Ovary (tissue), 3 donors: ENCODE data around the gene SFI1.

Experiments
- EP300 ChIP-seq: sonication (generic); formaldehyde crosslinking; IDR thresholded peaks from one replicate; pipeline ENCODE4 v1.6.1; 2017; ENCODE audit warnings: antibody characterized with exemption
- POLR2A ChIP-seq: fragments of 450-650 bp; IDR thresholded peaks from one replicate; pipeline ENCODE4 v1.6.1; 2017; ENCODE audit warnings: antibody characterized with exemption, mild to moderate bottlenecking, moderate library complexity
- TF ChIP-seq, protein P1 (sequence below), 3 donors: fragments of 450-650 bp in 2 of 3; fragments of 200-600 bp in 1 of 3; IDR thresholded peaks; one replicate each; pipeline versions ENCODE4 v1.5.1 to v1.8.0; 2016 to 2022; ENCODE audit warnings: antibody characterized with exemption in 3 of 3, mild to moderate bottlenecking in 1 of 3
- donor health status: DM: no; HTN: no; CAD: no.

DNA sequence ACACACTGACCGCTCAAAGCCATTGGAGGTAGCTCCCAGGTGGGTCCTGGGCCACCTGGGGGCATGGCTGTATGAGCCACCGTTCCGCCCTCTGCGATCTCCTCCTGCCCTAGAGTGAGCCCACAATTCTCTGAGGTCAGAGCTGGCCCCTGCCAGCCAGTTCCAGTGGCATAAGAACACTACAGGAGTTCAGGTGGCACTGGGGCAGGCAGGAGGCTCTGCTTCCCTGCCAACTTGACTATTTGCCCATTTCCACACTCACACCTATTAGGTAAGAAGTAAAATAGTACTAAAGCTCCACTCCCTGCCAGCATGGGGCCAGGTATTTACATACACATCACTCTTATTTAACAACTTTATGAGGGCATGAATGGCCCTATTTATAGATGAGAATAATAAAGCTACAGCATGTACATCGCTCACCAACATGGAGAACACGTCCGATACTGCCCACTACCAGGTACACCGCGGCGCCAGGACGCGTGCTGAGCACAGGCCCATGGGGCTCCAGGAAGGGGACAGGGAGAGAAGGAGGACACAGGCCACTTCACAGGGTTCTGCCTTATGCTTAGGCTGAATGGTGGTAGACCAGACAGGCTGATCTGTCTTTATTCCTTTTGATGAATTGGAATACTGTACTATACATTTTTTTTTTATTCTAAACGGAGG, 139.4 kb downstream of the SFI1 start:
- TF ChIP-seq, protein P1, sequence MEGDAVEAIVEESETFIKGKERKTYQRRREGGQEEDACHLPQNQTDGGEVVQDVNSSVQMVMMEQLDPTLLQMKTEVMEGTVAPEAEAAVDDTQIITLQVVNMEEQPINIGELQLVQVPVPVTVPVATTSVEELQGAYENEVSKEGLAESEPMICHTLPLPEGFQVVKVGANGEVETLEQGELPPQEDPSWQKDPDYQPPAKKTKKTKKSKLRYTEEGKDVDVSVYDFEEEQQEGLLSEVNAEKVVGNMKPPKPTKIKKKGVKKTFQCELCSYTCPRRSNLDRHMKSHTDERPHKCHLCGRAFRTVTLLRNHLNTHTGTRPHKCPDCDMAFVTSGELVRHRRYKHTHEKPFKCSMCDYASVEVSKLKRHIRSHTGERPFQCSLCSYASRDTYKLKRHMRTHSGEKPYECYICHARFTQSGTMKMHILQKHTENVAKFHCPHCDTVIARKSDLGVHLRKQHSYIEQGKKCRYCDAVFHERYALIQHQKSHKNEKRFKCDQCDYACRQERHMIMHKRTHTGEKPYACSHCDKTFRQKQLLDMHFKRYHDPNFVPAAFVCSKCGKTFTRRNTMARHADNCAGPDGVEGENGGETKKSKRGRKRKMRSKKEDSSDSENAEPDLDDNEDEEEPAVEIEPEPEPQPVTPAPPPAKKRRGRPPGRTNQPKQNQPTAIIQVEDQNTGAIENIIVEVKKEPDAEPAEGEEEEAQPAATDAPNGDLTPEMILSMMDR (IDR thresholded peaks at IDR 0.05) = no peak
- no peak for TF ChIP-seq POLR2A
- no peak for TF ChIP-seq EP300
